Activated naive CD4-positive, alpha-beta T cell treated with anti-CD3 and anti-CD28 coated beads, Interleukin-2, amount 50 U/mL, for 24 hours (primary cell): Measurements from ENCODE around the gene SRCIN1.

ENCODE experiments used
- H3K27ac Mint-ChIP-seq: one replicate; pipeline ENCODE4 v1.8.0; 2021; ENCODE audit warnings: mild to moderate bottlenecking, mixed read lengths
- H3K27me3 Mint-ChIP-seq: one replicate; pipeline ENCODE4 v1.8.0; 2021; ENCODE audit warnings: mixed read lengths
- H3K36me3 Mint-ChIP-seq: one replicate; pipeline ENCODE4 v1.8.0; 2021; ENCODE audit warnings: mixed read lengths
- H3K4me1 Mint-ChIP-seq: one replicate; pipeline ENCODE4 v1.8.0; 2021; ENCODE audit warnings: mixed read lengths
- H3K4me3 Mint-ChIP-seq: one replicate; pipeline ENCODE4 v1.8.0; 2021; ENCODE audit warnings: mild to moderate bottlenecking, mixed read lengths
- H3K9me3 Mint-ChIP-seq: one replicate; pipeline ENCODE4 v1.8.0; 2021; ENCODE audit warnings: mixed read lengths

The SRCIN1 gene

DNA sequence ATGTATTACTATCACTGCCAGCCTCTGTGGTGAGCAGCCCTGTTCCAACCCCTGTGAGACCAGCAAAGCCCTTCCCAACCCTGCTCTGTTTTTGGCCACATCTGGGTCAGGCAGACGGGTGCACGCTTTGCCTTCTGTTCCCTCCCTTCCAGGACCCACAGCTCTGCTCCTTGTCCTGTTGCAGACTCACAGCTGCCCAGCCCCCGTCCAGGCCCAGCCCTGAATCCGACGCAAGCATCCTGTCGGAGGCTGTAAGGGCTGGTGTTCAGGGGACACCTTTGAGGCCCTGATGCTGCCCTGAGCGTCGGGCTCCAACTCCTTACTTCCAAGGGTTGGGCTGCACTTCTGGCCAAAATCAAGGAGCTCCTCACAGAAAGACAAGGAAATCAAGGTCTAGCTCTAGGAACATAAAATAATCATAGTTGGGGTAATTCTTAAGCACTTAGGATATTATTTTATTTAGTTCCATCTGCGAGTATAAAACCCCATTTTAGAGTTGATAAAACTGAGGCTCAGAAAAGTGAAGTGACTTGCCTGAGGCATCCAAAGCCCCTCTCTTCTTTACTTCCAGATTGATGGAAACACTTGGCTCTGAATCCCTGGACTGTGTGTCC lies 14.3 kb upstream of the SRCIN1 start:
- no peak overlapping the region for H3K27ac Mint-ChIP-seq
- no peak overlapping the region for H3K4me3 Mint-ChIP-seq
- no peaks in the 10 kb centered on the region for H3K4me1 Mint-ChIP-seq
- H3K36me3 Mint-ChIP-seq = no peaks in the 10 kb centered on the region
- H3K9me3 Mint-ChIP-seq = no peaks in the 10 kb centered on the region
- H3K27me3 Mint-ChIP-seq = peaks cover 11% of the 10 kb centered on the region

DNA sequence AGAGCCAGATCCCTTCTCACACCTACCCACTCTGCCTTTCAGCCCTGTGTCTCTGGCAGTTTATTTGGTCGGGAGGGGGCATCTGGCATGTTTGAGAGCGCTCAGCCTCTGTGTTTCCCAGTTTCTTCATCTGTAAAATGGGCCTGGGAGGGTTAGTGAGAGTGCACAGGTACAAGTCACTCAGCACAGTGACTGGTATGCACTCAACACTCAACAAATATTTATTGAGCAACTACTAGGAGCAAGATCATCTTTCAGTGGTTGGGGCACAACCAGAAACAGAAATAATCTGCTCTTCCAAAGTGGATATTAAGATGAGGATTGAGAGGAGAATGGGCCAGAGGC lies 13.7 kb upstream of the SRCIN1 start:
- no peak overlapping the region for H3K4me3 Mint-ChIP-seq
- H3K27me3 Mint-ChIP-seq = peaks cover 9% of the 10 kb centered on the region
- no peak overlapping the region for H3K27ac Mint-ChIP-seq
- H3K9me3 Mint-ChIP-seq = no peaks in the 10 kb centered on the region
- H3K36me3 Mint-ChIP-seq = no peaks in the 10 kb centered on the region
- H3K4me1 Mint-ChIP-seq = no peaks in the 10 kb centered on the region

- H3K4me1 Mint-ChIP-seq = no peaks in the 10 kb centered on the region
- H3K4me3 Mint-ChIP-seq = no peak overlapping the region
These were observed 12.4 kb upstream of the SRCIN1 start for GRCh38 chr17:38617967-38618760.

DNA sequence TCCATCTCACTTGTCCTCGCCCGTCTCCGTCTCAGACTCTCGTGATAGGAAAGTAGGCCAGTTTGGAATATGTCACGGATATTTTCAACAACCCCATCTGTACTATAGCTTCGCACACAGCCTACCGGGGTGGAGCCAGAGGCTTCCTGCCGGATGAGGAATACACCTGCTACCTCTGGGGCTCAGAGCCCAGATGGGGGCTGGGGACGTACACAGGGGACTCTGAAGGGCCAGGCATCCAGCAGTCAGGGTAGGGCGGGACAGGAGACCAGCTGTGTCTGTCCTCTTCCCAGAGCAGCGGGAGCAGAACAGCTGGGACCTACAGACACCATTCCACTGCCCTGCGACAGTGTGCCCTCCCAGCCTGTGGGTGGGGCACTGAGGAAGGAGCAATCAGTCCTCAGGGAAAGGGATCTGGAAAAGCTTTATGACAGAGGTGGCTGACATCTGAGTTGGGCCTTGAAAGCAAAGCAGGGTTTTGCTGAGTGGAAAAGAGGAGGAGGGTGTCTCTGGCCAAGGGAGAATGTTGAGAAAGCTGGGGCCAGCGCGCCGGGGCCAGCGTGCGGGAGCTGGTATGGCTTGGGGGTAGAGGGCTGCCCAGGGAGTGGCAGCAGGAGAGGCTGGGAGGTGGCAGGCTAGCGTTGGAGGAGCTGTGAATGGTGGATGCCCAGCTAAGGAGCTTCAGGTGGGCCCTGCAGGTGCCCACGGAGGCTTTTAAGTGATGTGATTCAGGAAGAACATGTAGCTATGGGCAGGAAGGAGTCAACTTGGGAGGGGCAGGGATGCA lies 11.5 kb upstream of the SRCIN1 start:
- Mint-ChIP-seq H3K4me3 (no peak overlapping the region), H3K27me3 (peaks cover 16% of the 10 kb centered on the region), H3K27ac (no peak overlapping the region), H3K9me3 (no peaks in the 10 kb centered on the region), H3K36me3 (no peaks in the 10 kb centered on the region), H3K4me1 (no peaks in the 10 kb centered on the region)

More at GRCh38 chr17:38617967-38618760, 12.4 kb upstream of the SRCIN1 start:
- Mint-ChIP-seq H3K36me3 (no peaks in the 10 kb centered on the region), H3K27me3 (peaks cover 18% of the 10 kb centered on the region), H3K9me3 (no peaks in the 10 kb centered on the region), H3K27ac (no peak overlapping the region)

GRCh38 chr17:38616361-38616760 lies 10.6 kb upstream of the SRCIN1 start:
- Mint-ChIP-seq H3K36me3 (no peaks in the 10 kb centered on the region), H3K4me3 (no peak overlapping the region), H3K27me3 (peaks cover 24% of the 10 kb centered on the region), H3K4me1 (no peaks in the 10 kb centered on the region), H3K27ac (no peak overlapping the region), H3K9me3 (no peaks in the 10 kb centered on the region)

- Mint-ChIP-seq H3K4me1 (no peaks in the 10 kb centered on the region), H3K9me3 (no peaks in the 10 kb centered on the region), H3K4me3 (no peak overlapping the region), H3K27ac (no peak overlapping the region), H3K36me3 (no peaks in the 10 kb centered on the region), H3K27me3 (peaks cover 30% of the 10 kb centered on the region)
These were observed 8.4 kb upstream of the SRCIN1 start for GRCh38 chr17:38613981-38614779.

DNA sequence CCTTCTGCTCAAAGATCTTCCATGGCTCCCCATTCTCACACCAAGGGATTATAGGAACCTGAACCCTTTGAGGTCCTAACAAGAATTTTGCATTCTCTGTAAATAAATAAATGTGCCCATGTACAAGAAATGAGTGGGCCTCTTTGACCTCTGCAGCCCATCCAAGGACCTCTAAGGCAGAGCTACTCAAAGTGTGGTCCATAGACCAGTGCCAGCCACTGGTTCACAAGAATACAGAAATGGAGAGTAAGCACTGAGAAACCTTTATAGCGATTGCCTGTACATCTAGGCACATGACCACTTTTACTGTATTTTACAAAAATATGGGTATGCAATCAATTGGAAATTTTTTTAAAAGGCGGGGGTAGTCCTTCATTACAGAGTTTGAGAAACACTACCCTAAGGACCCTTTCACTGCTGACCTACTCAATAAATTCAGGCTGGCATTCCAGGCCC lies 7.8 kb upstream of the SRCIN1 start:
- Mint-ChIP-seq H3K4me1 (no peaks in the 10 kb centered on the region), H3K9me3 (no peaks in the 10 kb centered on the region), H3K27me3 (peaks cover 34% of the 10 kb centered on the region), H3K36me3 (no peaks in the 10 kb centered on the region), H3K27ac (no peak overlapping the region), H3K4me3 (no peak overlapping the region)

DNA sequence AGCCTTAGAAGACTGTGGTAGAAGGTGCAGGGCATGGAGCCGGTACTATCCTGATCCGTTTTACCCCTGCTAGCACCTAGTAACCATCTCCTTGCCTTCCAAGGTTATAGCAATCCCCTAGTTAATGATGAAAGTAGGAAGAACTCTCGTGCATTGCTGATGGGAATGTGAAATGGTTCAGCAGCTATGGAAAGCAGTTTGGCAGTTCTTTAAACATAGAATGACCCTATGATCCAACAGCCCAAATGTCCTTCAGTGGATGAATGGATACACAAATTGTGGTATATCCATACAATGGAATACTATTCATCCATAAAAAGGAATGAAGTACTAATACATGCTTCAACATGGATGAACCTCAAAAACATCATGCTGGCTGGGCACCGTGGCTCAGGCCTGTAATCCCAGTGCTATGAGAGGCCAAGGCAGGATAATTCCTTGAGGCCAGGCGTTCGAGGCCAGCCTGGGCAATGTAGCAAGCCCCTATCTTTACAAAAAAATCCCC lies 6.2 kb upstream of the SRCIN1 start:
- Mint-ChIP-seq H3K36me3 (no peaks in the 10 kb centered on the region), H3K4me1 (peaks cover 7% of the 10 kb centered on the region), H3K27ac (no peak overlapping the region)

GRCh38 chr17:38611070-38611786 lies 5.5 kb upstream of the SRCIN1 start:
- H3K4me1 Mint-ChIP-seq = peaks cover 10% of the 10 kb centered on the region
- H3K27me3 Mint-ChIP-seq = peaks cover 48% of the 10 kb centered on the region
- H3K9me3 Mint-ChIP-seq = no peaks in the 10 kb centered on the region
- no peaks in the 10 kb centered on the region for H3K36me3 Mint-ChIP-seq
- H3K4me3 Mint-ChIP-seq = no peak overlapping the region
- H3K27ac Mint-ChIP-seq = no peak overlapping the region

More for the DNA sequence above, 6.2 kb upstream of the SRCIN1 start:
- H3K9me3 Mint-ChIP-seq = no peaks in the 10 kb centered on the region
- H3K4me3 Mint-ChIP-seq = no peak overlapping the region
- H3K27me3 Mint-ChIP-seq = peaks cover 47% of the 10 kb centered on the region

GRCh38 chr17:38609280-38610031 lies 3.7 kb upstream of the SRCIN1 start:
- Mint-ChIP-seq H3K4me3 (no peak overlapping the region), H3K27ac (no peak overlapping the region), H3K9me3 (no peaks in the 10 kb centered on the region), H3K4me1 (peaks cover 10% of the 10 kb centered on the region), H3K27me3 (peaks cover 47% of the 10 kb centered on the region), H3K36me3 (no peaks in the 10 kb centered on the region)

- H3K4me3 Mint-ChIP-seq = no peak overlapping the region
- no peaks in the 10 kb centered on the region for H3K9me3 Mint-ChIP-seq
- no peaks in the 10 kb centered on the region for H3K36me3 Mint-ChIP-seq
- peaks cover 43% of the 10 kb centered on the region for H3K27me3 Mint-ChIP-seq
- peaks cover 14% of the 10 kb centered on the region for H3K4me1 Mint-ChIP-seq
- H3K27ac Mint-ChIP-seq = no peak overlapping the region
These were observed 2.9 kb upstream of the SRCIN1 start for GRCh38 chr17:38608648-38609047.

- H3K4me3 Mint-ChIP-seq = peak overlapping the region; percentile 77
- H3K27ac Mint-ChIP-seq = no peak overlapping the region
- peaks cover 41% of the 10 kb centered on the region for H3K27me3 Mint-ChIP-seq
- no peaks in the 10 kb centered on the region for H3K9me3 Mint-ChIP-seq
- H3K36me3 Mint-ChIP-seq = no peaks in the 10 kb centered on the region
- H3K4me1 Mint-ChIP-seq = peaks cover 14% of the 10 kb centered on the region
These were observed 1.2 kb upstream of the SRCIN1 start for GRCh38 chr17:38606646-38607611.

DNA sequence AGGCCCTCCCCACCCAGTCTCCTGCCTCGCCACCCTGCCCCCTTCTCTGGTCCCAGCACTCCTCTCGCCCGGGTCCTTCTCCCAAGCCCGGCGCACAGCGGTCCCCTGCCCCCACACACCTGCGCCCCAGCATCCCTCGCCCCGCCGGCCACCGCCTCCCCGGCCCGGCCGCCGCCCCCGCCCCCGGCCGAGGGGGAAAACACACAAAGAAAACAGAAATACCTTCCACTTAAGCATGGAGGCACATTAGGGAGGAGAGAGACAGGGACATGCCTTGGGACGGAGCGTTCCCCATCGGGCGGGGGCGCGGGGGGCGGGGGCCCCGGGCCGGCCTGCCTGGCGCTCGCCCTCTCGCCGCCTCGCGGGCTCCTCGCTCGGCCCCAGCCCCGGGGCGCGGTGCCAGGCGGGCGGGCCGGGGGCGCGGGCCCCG lies 326 bp downstream of the SRCIN1 start:
- peaks cover 14% of the 10 kb centered on the region for H3K4me1 Mint-ChIP-seq
- H3K4me3 Mint-ChIP-seq = peak overlapping the region; percentile 42
- peaks cover 34% of the 10 kb centered on the region for H3K27me3 Mint-ChIP-seq
- no peaks in the 10 kb centered on the region for H3K9me3 Mint-ChIP-seq
- H3K27ac Mint-ChIP-seq = no peak overlapping the region
- H3K36me3 Mint-ChIP-seq = no peaks in the 10 kb centered on the region
